Measurements from ENCODE around the gene INTS12.

Gene INTS12

DNA sequence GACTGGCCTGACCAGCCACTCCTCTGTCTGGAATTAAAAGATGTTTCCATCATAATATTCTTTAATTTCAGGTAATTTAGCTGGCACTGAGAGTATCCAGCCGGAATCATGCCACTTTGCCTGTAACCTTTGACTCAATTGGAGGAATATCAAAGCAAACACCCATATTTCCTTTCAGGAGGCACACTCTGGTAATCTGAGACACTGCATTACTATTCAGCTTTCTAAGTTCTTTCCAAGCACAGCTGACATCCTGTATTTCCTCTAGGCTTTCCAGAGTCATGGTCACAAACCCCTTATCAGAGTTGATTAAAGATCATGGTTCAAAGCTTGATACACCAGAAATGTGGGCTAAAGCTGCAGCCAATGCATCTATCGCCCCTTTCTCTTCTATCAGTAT, 29.3 kb downstream of the INTS12 start:
- peak; percentile 46 for DNase-seq

GRCh38 chr4:105677709-105678108, 30.8 kb downstream of the INTS12 start:
- no peak for DNase-seq

DNA sequence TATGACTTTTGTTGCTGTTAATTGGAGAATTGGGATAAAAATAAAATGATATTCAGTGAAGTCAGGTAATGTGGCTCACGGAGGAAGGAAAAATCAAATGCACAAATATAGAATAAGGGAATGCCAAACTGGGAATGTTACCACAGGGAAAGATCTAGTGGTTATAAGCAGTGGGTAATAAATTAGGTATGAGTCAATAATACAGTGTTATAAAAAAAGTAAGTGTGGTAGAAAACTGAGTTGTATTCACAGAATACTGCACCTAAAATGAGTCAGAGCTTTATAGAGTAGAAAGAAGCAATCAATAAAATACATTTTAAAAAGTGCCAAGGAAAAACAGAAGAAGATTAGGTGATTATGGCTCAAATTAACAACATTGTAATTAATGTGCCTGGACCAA, 34.5 kb downstream of the INTS12 start:
- no peak for DNase-seq

GRCh38 chr4:105671301-105671700, 37.2 kb downstream of the INTS12 start:
- no peak for DNase-seq

DNA sequence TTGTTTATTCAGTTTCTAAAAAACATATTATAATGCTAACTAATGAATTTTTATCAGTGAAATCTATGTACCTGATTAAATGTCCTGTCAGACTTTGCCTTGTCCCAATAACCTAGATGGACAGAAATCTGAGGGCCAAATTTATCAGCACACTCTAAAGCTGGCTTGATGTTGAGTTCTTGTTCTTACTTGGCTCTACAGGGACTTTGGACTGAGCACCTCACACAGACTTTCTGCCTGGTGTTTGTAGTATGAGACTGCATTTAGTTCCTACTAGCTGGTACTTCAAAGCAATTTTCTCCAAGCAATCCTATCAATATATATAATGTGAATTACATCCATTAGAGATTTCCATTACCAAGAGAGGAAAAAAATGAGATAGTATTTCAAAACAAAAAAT, 37.8 kb downstream of the INTS12 start:
- DNase-seq, result no peak

GRCh38 chr4:105666693-105667092, 41.8 kb downstream of the INTS12 start:
- DNase-seq, result no peak

GRCh38 chr4:105662935-105663675, 45.4 kb downstream of the INTS12 start:
- no peak for DNase-seq

- no peak for DNase-seq
Observed at GRCh38 chr4:105661028-105661427, 47.5 kb downstream of the INTS12 start.

- no peak for DNase-seq
Observed at GRCh38 chr4:105659190-105659589, 49.3 kb downstream of the INTS12 start.

- DNase-seq, result no peak
Observed at GRCh38 chr4:105657117-105657765, 51.2 kb downstream of the INTS12 start.

GRCh38 chr4:105652286-105652888, 56.1 kb downstream of the INTS12 start:
- no peak for DNase-seq

DNA sequence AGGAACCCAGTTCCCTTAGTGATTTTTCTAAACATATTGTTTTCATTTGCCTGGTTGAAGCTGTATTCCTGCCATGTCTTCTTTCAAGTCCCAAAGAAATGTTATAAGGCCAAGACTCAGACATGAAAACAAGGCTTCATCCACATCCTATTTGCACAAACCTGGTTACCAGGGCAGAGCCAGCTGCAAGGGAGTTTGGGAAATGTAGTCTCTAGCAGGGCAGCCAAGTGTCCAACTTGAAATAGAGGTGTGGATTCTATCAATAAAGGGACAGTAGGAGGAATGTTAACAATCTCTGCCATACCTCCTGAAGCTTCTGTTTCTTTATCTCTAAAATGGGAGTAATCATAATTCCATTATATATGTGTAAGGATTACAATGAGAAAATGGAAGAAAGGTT, 56.6 kb downstream of the INTS12 start:
- DNase-seq, result no peak

GRCh38 chr4:105650190-105650589, 58.3 kb downstream of the INTS12 start:
- DNase-seq, result no peak

DNA sequence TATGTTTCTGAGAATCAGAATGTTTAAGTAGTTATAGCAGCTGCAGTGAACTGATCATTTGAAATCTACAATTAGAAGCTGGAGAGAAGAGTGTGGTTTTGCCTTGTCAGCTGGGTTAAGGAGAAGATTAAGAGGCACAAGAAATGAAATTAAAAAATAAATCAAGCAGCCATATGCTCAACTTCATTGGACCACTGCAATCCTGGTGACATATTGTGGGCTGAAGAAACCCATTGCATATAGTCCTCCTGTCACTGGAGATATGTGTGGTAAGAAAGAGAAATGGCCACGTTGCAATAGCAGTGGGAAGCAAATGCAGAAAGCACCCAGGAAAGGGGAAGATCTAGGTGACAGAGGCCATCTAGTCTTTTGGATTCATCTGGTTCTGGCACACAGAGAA, 63.0 kb downstream of the INTS12 start:
- no peak for DNase-seq

GRCh38 chr4:105644257-105644656, 64.2 kb downstream of the INTS12 start:
- no peak for DNase-seq

DNA sequence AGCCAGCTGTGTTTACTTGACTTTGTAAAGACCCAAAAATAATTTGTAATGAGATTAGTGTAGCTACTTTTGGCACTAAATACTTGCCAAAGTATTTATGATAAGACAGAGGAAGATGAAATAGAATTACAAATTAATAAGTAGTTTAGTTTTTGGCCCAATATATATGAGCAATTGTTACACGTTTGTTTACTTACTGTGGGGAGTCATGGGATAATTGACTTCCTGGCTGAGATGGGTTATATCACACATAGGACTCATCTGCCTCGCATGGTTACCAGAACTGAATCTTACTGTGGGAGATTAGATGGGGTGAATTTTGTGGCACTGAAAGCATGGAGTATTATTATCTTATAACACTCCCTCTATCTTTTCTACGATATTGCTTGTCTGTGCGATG, 66.6 kb downstream of the INTS12 start:
- DNase-seq, result no peak

DNA sequence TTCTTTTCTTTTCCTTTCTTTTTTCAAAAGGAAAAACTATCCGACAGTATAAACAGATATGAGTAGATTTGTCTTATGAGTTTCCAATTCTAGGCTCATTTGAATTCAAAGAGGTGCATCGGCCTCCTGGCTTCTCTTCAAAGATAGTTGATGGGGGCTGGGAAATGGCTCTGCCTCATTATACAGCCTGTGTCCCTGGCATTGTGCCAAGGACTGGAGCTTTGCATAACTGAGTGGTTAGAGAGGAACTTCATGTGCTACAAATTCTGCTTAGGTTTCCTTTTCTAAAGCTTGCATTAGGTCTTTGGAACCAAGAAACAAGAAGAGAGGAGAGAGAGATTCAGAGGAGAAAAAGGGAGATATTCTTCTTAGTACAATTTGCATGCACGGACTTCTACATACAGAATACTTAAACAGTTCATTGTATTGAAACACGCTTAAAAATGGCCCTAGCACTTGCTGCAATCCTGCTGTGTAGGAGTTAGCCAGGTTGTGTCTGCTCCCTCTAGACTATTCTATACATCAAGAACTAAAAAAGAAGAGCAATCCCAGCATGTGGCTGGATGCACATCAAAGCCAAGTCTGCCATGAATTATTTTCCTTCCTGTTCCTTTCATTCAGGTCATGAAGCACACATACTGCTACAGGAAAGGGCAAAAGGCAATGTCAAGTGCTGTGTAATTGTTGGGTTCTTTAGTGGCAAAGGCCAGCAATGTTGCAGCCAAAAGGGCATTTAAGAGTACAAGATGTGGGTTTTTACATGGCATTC, 70.9 kb downstream of the INTS12 start:
- peak; percentile 81 for DNase-seq

DNA sequence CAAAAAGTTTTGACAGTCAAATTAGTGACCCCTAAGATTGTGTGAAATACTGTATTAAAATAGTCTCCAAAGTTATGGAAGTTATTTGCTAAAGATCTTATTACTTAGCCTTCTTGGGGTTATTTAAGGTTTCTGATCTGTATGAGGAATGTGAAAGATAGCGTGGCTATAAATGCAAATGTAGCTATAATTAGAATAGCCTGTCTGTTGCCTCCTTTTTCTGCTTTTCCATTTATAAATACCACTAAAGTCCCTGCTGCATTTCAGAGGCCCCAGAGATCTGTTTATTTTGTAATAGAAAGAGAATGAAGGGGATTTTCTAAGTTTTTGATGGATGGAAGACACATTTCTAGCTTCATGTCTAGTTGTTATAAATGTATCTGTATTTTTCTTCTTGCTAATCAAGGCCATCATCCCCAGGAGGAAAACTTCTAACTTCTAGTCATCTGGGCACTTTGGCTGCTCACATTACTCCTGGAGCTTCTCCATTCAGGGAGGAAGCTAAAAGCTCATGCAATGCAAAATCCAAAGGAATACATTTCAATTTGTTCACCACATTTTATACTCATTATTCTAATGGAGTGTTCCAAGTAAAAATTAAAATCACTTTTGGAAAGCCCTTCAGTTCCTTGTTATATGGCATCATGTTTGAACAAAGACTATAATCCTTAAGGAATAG, 73.9 kb downstream of the INTS12 start:
- no peak for DNase-seq

DNA sequence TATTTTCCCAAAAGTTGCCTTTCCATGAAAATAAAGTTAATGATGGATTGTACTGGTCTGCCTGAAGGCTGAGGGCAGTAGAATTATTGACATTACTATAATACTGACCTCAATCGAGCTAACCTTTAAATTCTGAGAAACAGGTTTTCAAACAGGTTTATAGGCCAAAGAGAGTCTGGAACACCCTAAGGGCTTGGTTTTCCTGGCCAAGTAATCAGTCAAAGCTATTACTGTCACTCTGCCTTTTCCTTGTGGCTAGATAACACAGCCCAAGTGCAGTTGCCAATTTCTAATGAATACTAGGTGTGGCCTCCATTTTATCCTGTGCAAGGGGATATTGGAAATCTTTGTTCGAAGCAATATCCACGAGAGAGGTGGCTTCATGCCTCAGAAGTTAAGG, 75.2 kb downstream of the INTS12 start:
- peak; percentile 14 for DNase-seq

All from NCI-H2029 (cell line).